DND-41 (cell line): ENCODE data around the gene EFNA3.

ENCODE experiments used
- ATAC-seq: fragments of 200-7000 bp; cut with Tn5 transposase; 3 replicates; pipeline ENCODE4 v1.9.1; 2021; ENCODE audit warnings: low read depth; ENCODE audit not compliant: insufficient read depth
- DNase-seq: peaks from one replicate; pipeline ENCODE4 v3.0.0-alpha.2; 2020
- H2AFZ ChIP-seq: 2 replicates; pipeline ENCODE4 v1.6.0; 2012; ENCODE audit warnings: low read depth, low read length
- H3K27ac ChIP-seq: 2 replicates; pipeline ENCODE4 v1.5.1; 2012; ENCODE audit warnings: low read length, inconsistent platforms
- H3K27me3 ChIP-seq: fragments of 200-600 bp; sonication (generic); 2 replicates; pipeline ENCODE4 v1.6.0; 2012; ENCODE audit warnings: low read length, mild to moderate bottlenecking, inconsistent platforms; ENCODE audit not compliant: insufficient read depth, poor library complexity
- H3K36me3 ChIP-seq: 2 replicates; pipeline ENCODE4 v1.5.1; 2012; ENCODE audit warnings: low read length, inconsistent platforms; ENCODE audit not compliant: insufficient read depth
- H3K4me1 ChIP-seq: 2 replicates; pipeline ENCODE4 v1.5.1; 2012; ENCODE audit warnings: mild to moderate bottlenecking, low read length; ENCODE audit not compliant: insufficient read depth
- H3K4me2 ChIP-seq: 2 replicates; pipeline ENCODE4 v1.6.0; 2012; ENCODE audit warnings: mild to moderate bottlenecking, moderate library complexity, low read length, inconsistent platforms; ENCODE audit not compliant: insufficient read depth
- H3K4me3 ChIP-seq, 2 experiments: fragments of 200-600 bp in 1 of 2; shearing (Covaris generic) in 1 of 2; 2 replicates each; pipeline ENCODE4 v1.5.1; 2012 to 2016; ENCODE audit warnings: inconsistent platforms in 2 of 2, low read length in 2 of 2, mild to moderate bottlenecking in 2 of 2, low read depth in 1 of 2, moderate library complexity in 1 of 2
- H3K79me2 ChIP-seq: 2 replicates; pipeline ENCODE4 v1.6.0; 2012; ENCODE audit warnings: low read length, inconsistent platforms; ENCODE audit not compliant: insufficient read depth
- H3K9ac ChIP-seq: 2 replicates; pipeline ENCODE4 v1.6.0; 2012; ENCODE audit warnings: low read depth, mild to moderate bottlenecking, inconsistent platforms, low read length, moderate library complexity
- H3K9me3 ChIP-seq: 2 replicates; pipeline ENCODE4 v1.5.1; 2012; ENCODE audit warnings: low read length, moderate library complexity, mild to moderate bottlenecking, inconsistent platforms; ENCODE audit not compliant: insufficient read depth, severe bottlenecking
- H4K20me1 ChIP-seq: 2 replicates; pipeline ENCODE4 v1.6.0; 2012; ENCODE audit warnings: low read length; ENCODE audit not compliant: insufficient read depth
- CTCF ChIP-seq: IDR thresholded peaks from 2 replicates; pipeline ENCODE4 v1.5.1; 2012; ENCODE audit warnings: borderline replicate concordance, low read length, moderate library complexity, mild to moderate bottlenecking; ENCODE audit not compliant: poor library complexity, severe bottlenecking; ENCODE audit errors: extremely low read depth
- EZH2 ChIP-seq: IDR thresholded peaks from 3 replicates; pipeline ENCODE4 v1.6.1; 2012; ENCODE audit warnings: borderline replicate concordance, low read depth, mild to moderate bottlenecking, moderate library complexity, low read length, inconsistent platforms; ENCODE audit not compliant: severe bottlenecking

The EFNA3 gene

GRCh38 chr1:155122308-155122707 is 43.7 kb downstream of the EFNA3 start:
- no peak overlapping the region for H3K4me2 ChIP-seq
- no peak overlapping the region for H3K9ac ChIP-seq
- TF ChIP-seq EZH2 (no peak), CTCF (no peak)
- H3K79me2 ChIP-seq = no peaks in the 10 kb centered on the region
- no peaks in the 10 kb centered on the region for H3K9me3 ChIP-seq
- no peak overlapping the region for H3K27ac ChIP-seq
- H2AFZ ChIP-seq = no peak overlapping the region
- peaks cover 9% of the 10 kb centered on the region for H3K4me1 ChIP-seq
- no peak overlapping the region for H3K4me3 ChIP-seq
- peaks cover 31% of the 10 kb centered on the region for H3K27me3 ChIP-seq
- no peak for ATAC-seq
- no peaks in the 10 kb centered on the region for H4K20me1 ChIP-seq
- no peak for DNase-seq
- H3K36me3 ChIP-seq = no peaks in the 10 kb centered on the region

GRCh38 chr1:155123801-155124200 is 45.2 kb downstream of the EFNA3 start:
- Histone ChIP-seq H3K4me1 (peaks cover 24% of the 10 kb centered on the region), H3K4me2 (no peak overlapping the region), H3K9me3 (no peaks in the 10 kb centered on the region), H3K27me3 (peaks cover 42% of the 10 kb centered on the region), H2AFZ (no peak overlapping the region), H3K27ac (no peak overlapping the region), H3K36me3 (no peaks in the 10 kb centered on the region), H3K79me2 (no peaks in the 10 kb centered on the region), H3K9ac (no peak overlapping the region), H3K4me3 (no peak overlapping the region), H4K20me1 (0 out of 2 replicates have a peak, but pooled peaks cover 2% of the 10 kb centered on the region)
- ATAC-seq = no peak
- DNase-seq = no peak
- no peak for TF ChIP-seq EZH2
- TF ChIP-seq CTCF = no peak

GRCh38 chr1:155124503-155125463 is 46.1 kb downstream of the EFNA3 start:
- no peaks in the 10 kb centered on the region for H3K9me3 ChIP-seq
- DNase-seq = no peak
- TF ChIP-seq EZH2 = no peak
- TF ChIP-seq CTCF = no peak
- no peaks in the 10 kb centered on the region for H3K79me2 ChIP-seq
- peaks cover 44% of the 10 kb centered on the region for H3K27me3 ChIP-seq
- H3K4me1 ChIP-seq = peaks cover 29% of the 10 kb centered on the region
- H3K27ac ChIP-seq = no peak overlapping the region
- no peak overlapping the region for H3K4me2 ChIP-seq
- H3K36me3 ChIP-seq = no peaks in the 10 kb centered on the region
- H4K20me1 ChIP-seq = 0 out of 2 replicates have a peak, but pooled peaks cover 2% of the 10 kb centered on the region
- no peak overlapping the region for H3K9ac ChIP-seq
- no peak overlapping the region for H3K4me3 ChIP-seq
- no peak overlapping the region for H2AFZ ChIP-seq
- ATAC-seq = no peak
